Measurements from ENCODE around the gene GOLGA7B.

The GOLGA7B gene

GRCh38 chr10:97880109-97880508 lies 30.5 kb downstream of the GOLGA7B start:
- CTCF ChIA-PET: interaction anchor here (0.5 to 1.5 kb wide), 3 partner anchors 11 to 1419 kb away, joined by 4 read pairs; no protein-coding TSS in a partner anchor
- H3K36me3 ChIP-seq (ENCODE audit: control insufficient read depth in 2 of 2, insufficient read depth in 1 of 2, low read length in 2 of 2): no peaks in the 10 kb centered on the region
- TF ChIP-seq SCRT2 (tag by site-specific recombination; IDR thresholded peaks at IDR 0.05) (peak; percentile 51; the same call in 1 of the 2 replicates), ZNF544 (tag by site-specific recombination; IDR thresholded peaks at IDR 0.05) (no peak)
- 0 out of 2 replicates have a peak, but pooled peaks cover 2% of the 10 kb centered on the region for H3K4me1 ChIP-seq (ENCODE audit: control insufficient read depth, insufficient read depth, low read length)
- H3K9me3 ChIP-seq (ENCODE audit: control insufficient read depth, insufficient read depth, low read depth, low read length): no peaks in the 10 kb centered on the region
- H3K27ac ChIP-seq (ENCODE audit: extremely low read depth, low read depth, low read length): no peak overlapping the region
- POLR2A ChIA-PET: no interaction called here
- H3K4me3 ChIP-seq (ENCODE audit: low read depth, low read length): no peak overlapping the region

DNA sequence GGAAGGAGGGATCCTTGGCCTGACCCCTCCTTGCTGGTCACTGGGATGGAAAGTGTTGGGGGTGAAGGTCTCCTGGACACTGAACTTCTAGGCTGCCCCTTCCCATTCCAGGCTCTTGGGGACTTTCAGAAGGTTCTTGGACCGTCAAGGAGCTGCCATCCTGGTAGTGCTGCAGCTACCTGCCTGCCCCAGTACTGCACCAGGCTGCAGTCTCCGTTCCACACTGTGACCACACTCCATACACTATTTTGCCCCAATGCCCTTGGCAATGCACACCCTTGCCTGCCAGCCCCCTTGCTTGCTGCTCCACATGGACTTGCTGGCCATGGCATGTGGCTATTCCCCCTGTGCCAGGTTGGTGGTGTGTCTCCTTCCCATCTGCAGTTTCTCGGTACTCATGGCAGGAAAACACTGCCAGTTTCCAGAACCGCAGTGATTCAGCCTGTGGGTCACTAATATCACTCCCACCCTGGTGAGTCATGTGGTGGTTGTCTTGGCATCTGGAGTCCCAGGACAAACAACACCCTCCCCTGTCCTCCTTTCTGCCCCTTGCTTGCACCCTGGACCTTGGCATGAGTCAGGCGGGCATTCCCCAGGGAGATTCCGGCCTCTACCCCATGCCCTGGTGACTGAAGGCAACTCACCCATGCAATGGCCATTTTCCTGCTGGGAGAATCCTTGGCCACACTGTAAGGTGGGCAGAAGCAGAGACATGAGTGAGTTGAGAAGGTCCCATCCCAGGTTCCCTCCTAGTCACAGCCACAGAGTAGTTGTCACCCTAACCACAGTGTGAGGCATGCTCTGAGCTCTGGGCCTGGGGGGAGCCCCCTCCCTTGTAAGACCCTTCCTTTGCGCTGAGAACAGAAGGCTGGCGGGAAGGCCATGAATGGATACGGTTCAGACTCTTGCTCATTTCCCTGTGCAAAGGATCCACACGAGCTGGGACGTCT lies 32.8 kb downstream of the GOLGA7B start:
- Histone ChIP-seq H3K27ac (ENCODE audit: extremely low read depth, low read depth, low read length) (no peak overlapping the region), H3K4me3 (ENCODE audit: low read depth, low read length) (no peak overlapping the region), H3K4me1 (ENCODE audit: control insufficient read depth, insufficient read depth, low read length) (no peaks in the 10 kb centered on the region), H3K36me3 (ENCODE audit: control insufficient read depth in 2 of 2, insufficient read depth in 1 of 2, low read length in 2 of 2) (no peaks in the 10 kb centered on the region), H3K9me3 (ENCODE audit: control insufficient read depth, insufficient read depth, low read depth, low read length) (no peaks in the 10 kb centered on the region)
- ChIA-PET POLR2A (no interaction called here), CTCF (interaction anchor here (0.5 to 1.5 kb wide), 3 partner anchors 8 to 77 kb away, joined by 3 read pairs; no protein-coding TSS in a partner anchor)
- no peak for TF ChIP-seq ZNF830 (tag by site-specific recombination; IDR thresholded peaks at IDR 0.05; ENCODE audit: low read depth)
- no peak for TF ChIP-seq ZNF621 (tag by site-specific recombination; IDR thresholded peaks at IDR 0.05)
- no peak for TF ChIP-seq ZNF18 (tag by site-specific recombination; IDR thresholded peaks at IDR 0.05)
- no peak for TF ChIP-seq HOXD13 (CRISPR knock-in tag; IDR thresholded peaks at IDR 0.05; ENCODE audit: borderline replicate concordance)
- no peak for TF ChIP-seq ZNF677 (tag by site-specific recombination; IDR thresholded peaks at IDR 0.05)
- TF ChIP-seq SETDB1 (IDR thresholded peaks at IDR 0.05; ENCODE audit: insufficient read length, low read length): no peak
- TF ChIP-seq, protein P1, sequence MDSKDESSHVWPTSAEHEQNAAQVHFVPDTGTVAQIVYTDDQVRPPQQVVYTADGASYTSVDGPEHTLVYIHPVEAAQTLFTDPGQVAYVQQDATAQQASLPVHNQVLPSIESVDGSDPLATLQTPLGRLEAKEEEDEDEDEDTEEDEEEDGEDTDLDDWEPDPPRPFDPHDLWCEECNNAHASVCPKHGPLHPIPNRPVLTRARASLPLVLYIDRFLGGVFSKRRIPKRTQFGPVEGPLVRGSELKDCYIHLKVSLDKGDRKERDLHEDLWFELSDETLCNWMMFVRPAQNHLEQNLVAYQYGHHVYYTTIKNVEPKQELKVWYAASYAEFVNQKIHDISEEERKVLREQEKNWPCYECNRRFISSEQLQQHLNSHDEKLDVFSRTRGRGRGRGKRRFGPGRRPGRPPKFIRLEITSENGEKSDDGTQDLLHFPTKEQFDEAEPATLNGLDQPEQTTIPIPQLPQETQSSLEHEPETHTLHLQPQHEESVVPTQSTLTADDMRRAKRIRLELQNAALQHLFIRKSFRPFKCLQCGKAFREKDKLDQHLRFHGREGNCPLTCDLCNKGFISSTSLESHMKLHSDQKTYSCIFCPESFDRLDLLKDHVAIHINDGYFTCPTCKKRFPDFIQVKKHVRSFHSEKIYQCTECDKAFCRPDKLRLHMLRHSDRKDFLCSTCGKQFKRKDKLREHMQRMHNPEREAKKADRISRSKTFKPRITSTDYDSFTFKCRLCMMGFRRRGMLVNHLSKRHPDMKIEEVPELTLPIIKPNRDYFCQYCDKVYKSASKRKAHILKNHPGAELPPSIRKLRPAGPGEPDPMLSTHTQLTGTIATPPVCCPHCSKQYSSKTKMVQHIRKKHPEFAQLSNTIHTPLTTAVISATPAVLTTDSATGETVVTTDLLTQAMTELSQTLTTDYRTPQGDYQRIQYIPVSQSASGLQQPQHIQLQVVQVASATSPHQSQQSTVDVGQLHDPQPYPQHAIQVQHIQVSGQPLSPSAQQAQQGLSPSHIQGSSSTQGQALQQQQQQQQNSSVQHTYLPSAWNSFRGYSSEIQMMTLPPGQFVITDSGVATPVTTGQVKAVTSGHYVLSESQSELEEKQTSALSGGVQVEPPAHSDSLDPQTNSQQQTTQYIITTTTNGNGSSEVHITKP (tag by site-specific recombination; IDR thresholded peaks at IDR 0.05): no peak
- no peak for TF ChIP-seq OSR2 (tag by site-specific recombination; IDR thresholded peaks at IDR 0.05)
- TF ChIP-seq ZSCAN23 (tag by site-specific recombination; IDR thresholded peaks at IDR 0.05): no peak
- TF ChIP-seq MYNN (tag by site-specific recombination; IDR thresholded peaks at IDR 0.05; ENCODE audit: borderline replicate concordance): no peak
- TF ChIP-seq ZNF239 (tag by site-specific recombination; IDR thresholded peaks at IDR 0.05): no peak
- TF ChIP-seq ZNF184 (tag by site-specific recombination; IDR thresholded peaks at IDR 0.05): no peak
- no peak for TF ChIP-seq ZFP37 (tag by site-specific recombination; IDR thresholded peaks at IDR 0.05)

GRCh38 chr10:97883092-97883485 lies 33.4 kb downstream of the GOLGA7B start:
- H3K9me3 ChIP-seq (ENCODE audit: control insufficient read depth, insufficient read depth, low read depth, low read length): no peaks in the 10 kb centered on the region
- H3K4me1 ChIP-seq (ENCODE audit: control insufficient read depth, insufficient read depth, low read length): no peaks in the 10 kb centered on the region; the same call in 1 of the 2 replicates
- POLR2A ChIA-PET: no interaction called here
- H3K36me3 ChIP-seq (ENCODE audit: control insufficient read depth in 2 of 2, insufficient read depth in 1 of 2, low read length in 2 of 2): no peaks in the 10 kb centered on the region
- no peak overlapping the region for H3K27ac ChIP-seq (ENCODE audit: extremely low read depth, low read depth, low read length)
- no peak overlapping the region for H3K4me3 ChIP-seq (ENCODE audit: low read depth, low read length)
- CTCF ChIA-PET: interaction anchor here (0.5 to 1.5 kb wide), 4 partner anchors 9 to 483 kb away, joined by 3 read pairs; no protein-coding TSS in a partner anchor
- TF ChIP-seq ZNF449 (tag by site-specific recombination; IDR thresholded peaks at IDR 0.05): no peak
- TF ChIP-seq ZNF623 (tag by site-specific recombination; IDR thresholded peaks at IDR 0.05): no peak
- TF ChIP-seq ZNF707 (tag by site-specific recombination; IDR thresholded peaks at IDR 0.05): no peak
- no peak for TF ChIP-seq ZNF555 (tag by site-specific recombination; conservative IDR thresholded peaks at IDR 0.05)
- no peak for TF ChIP-seq KLF10 (tag by site-specific recombination; IDR thresholded peaks at IDR 0.05)
- TF ChIP-seq ZNF132 (tag by site-specific recombination; IDR thresholded peaks at IDR 0.05; ENCODE audit: borderline replicate concordance): no peak
- TF ChIP-seq WT1 (tag by site-specific recombination; IDR thresholded peaks at IDR 0.05): no peak
- TF ChIP-seq MYNN (tag by site-specific recombination; IDR thresholded peaks at IDR 0.05; ENCODE audit: borderline replicate concordance): no peak
- no peak for TF ChIP-seq ZNF624 (tag by site-specific recombination; IDR thresholded peaks at IDR 0.05)

Data from HEK293 (cell line).